Measurements from ENCODE around the gene FIP1L1.
"Not testable (repeated sequence)": the region's sequence is repeated elsewhere in the genome, so short reads cannot be mapped to it uniquely, and the experiment has no call there.

The FIP1L1 gene

DNA sequence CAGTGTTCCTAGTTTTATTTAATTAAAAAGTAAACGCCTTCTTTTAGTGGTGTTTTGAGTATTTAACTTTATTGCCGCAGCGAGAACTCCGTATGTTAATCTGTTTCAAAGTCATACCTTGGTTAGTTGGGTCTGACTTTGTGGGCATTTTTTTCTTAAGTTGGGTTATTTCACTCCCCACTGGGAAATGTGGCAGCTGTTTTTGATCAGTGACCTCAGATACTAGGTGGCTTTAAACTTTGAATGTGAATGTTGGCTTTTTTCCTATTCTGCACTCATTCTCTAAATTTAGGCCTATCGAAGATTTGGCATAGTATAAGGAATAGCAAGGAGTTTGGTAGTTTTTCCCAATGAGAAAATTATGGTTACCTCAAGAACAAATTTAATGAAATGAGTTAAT is 85.9 kb downstream of the FIP1L1 start:
- Histone ChIP-seq H3K9me3 (ENCODE audit: control insufficient read depth in 5 of 5, low read length in 5 of 5) (peaks cover 0 to 3% (median 0%) of the 10 kb centered on the region in 5 donors), H3K27me3 (ENCODE audit: control insufficient read depth in 5 of 5, insufficient read depth in 4 of 5, low read length in 5 of 5) (no peaks in the 10 kb centered on the region), H3K36me3 (ENCODE audit: control insufficient read depth in 5 of 5, insufficient read depth in 5 of 5, low read length in 5 of 5) (peaks cover 15 to 43% (median 33%) of the 10 kb centered on the region in 5 donors), H3K9ac (ENCODE audit: low read length in 5 of 5) (no peak overlapping the region), H3K27ac (ENCODE audit: low read depth, low read length) (no peak overlapping the region), H3K4me3 (ENCODE audit: low read depth in 1 of 5, low read length in 5 of 5) (no peak overlapping the region), H3K4me1 (ENCODE audit: control insufficient read depth in 5 of 5, insufficient read depth in 5 of 5, low read length in 5 of 5) (no peaks in the 10 kb centered on the region)

DNA sequence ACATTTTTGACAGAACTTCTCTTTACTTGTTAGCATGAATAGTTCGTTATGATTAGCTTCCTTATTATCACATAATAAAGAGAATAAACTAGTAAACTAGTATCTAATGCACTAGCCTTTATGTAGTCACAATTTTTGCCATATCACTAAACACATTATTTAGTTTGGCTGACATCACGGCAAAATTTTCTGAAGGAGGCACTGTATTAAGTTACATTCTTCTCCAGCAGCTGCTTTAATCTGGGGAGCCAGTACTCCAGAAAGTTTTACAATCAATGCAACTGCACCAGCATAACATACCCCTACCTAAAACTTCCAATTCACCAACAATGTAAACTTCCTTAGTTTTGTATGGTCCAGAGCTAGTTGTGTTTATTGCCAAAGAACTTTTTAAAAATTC is 87.8 kb downstream of the FIP1L1 start:
- Histone ChIP-seq H3K27ac (ENCODE audit: low read depth, low read length) (no peak overlapping the region), H3K4me3 (ENCODE audit: low read depth in 1 of 5, low read length in 5 of 5) (no peak overlapping the region), H3K27me3 (ENCODE audit: control insufficient read depth in 5 of 5, insufficient read depth in 4 of 5, low read length in 5 of 5) (no peaks in the 10 kb centered on the region), H3K9me3 (ENCODE audit: control insufficient read depth in 5 of 5, low read length in 5 of 5) (peaks cover 0 to 3% (median 0%) of the 10 kb centered on the region in 5 donors), H3K36me3 (ENCODE audit: control insufficient read depth in 5 of 5, insufficient read depth in 5 of 5, low read length in 5 of 5) (peaks cover 12 to 30% (median 16%) of the 10 kb centered on the region in 5 donors), H3K9ac (ENCODE audit: low read length in 5 of 5) (no peak overlapping the region), H3K4me1 (ENCODE audit: control insufficient read depth in 5 of 5, insufficient read depth in 5 of 5, low read length in 5 of 5) (no peaks in the 10 kb centered on the region)

DNA sequence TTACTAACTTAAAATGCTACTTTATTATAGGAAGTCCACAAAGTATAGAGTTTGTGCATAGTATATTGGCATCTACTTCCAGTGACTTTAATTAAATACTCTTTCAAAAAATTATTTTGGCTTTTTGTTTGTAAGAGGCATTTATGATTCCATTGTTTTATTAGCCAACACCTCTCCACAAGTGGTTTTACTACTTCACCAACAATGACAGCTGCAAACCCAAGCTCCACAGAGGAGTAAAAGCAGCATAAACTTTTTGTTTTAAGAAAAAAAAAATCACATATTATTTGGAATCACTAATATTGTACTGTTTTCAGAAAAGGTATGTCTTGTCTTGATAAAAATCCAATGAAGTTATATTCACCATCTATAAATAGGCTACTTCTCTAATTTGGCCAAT is 88.5 kb downstream of the FIP1L1 start:
- Histone ChIP-seq H3K27me3 (ENCODE audit: control insufficient read depth in 5 of 5, insufficient read depth in 4 of 5, low read length in 5 of 5) (no peaks in the 10 kb centered on the region), H3K4me1 (ENCODE audit: control insufficient read depth in 5 of 5, insufficient read depth in 5 of 5, low read length in 5 of 5) (no peaks in the 10 kb centered on the region), H3K9me3 (ENCODE audit: control insufficient read depth in 5 of 5, low read length in 5 of 5) (peaks cover 0 to 3% (median 0%) of the 10 kb centered on the region in 5 donors), H3K9ac (ENCODE audit: low read length in 5 of 5) (no peak overlapping the region), H3K36me3 (ENCODE audit: control insufficient read depth in 5 of 5, insufficient read depth in 5 of 5, low read length in 5 of 5) (peaks cover 12 to 24% (median 16%) of the 10 kb centered on the region in 5 donors), H3K4me3 (ENCODE audit: low read depth in 1 of 5, low read length in 5 of 5) (no peak overlapping the region), H3K27ac (ENCODE audit: low read depth, low read length) (no peak overlapping the region)

DNA sequence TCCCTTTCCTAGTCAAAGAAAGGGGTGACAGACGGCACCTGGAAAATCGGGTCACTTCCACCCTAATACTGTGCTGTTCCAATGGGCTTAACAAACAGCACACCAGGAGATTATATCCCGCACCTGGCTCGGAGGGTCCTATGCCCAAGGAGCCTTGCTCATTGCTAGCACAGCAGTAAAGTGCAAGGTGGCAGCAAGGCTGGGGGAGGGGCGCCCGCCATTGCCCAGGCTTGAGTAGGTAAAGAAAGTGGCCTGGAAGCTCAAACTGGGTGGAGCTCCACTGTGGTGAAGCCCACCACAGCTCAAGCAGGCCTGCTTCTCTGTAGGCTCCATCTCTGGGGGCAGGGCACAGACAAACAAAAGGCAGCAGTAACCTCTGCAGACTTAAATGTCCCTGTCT is 89.1 kb downstream of the FIP1L1 start:
- H3K4me3 ChIP-seq (ENCODE audit: low read depth in 1 of 5, low read length in 5 of 5); H3K27ac ChIP-seq (ENCODE audit: low read depth, low read length); H3K4me1 ChIP-seq (ENCODE audit: control insufficient read depth in 5 of 5, insufficient read depth in 5 of 5, low read length in 5 of 5); H3K27me3 ChIP-seq (ENCODE audit: control insufficient read depth in 5 of 5, insufficient read depth in 4 of 5, low read length in 5 of 5); H3K9ac ChIP-seq (ENCODE audit: low read length in 5 of 5); H3K9me3 ChIP-seq (ENCODE audit: control insufficient read depth in 5 of 5, low read length in 5 of 5): not testable (repeated sequence)
- peaks cover 7 to 17% (median 10%) of the 10 kb centered on the region in 5 donors for H3K36me3 ChIP-seq (ENCODE audit: control insufficient read depth in 5 of 5, insufficient read depth in 5 of 5, low read length in 5 of 5)

DNA sequence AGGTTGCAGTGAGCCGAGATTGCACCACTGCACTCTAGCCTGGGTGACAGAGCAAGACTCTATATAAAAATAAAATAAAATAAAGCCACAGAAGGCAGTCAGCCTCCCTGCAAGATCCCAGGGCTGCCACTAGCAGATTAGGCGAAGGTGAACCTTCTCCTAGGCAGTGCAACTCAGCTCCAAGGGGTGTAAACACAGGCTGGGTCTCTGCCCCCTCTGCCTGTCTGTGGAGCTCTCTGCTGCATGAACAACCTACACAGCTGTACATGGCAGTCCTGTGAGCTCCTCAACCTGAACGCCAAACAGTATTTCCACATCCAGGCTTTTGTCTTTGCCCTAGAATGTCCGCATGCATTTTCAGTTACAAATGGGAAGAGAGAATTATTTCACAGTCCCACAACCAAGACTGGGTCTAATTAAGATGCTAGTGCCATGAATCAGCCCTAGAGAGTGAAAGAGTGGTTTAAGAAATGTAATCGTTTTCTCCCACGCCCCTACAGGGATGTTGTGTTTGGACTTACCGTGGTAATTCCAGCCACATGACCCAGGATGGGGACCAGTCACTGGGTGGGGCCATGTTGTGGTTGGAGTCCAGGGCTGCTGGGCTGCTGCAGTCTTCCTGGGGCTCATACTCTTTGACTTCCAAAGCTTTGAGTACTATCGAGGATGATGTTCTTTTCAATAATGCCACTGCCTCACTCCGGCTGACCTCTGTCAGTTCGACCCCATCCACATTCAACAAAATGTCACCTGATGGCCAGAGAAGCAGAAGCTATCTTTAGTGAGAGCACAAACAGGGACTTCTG is 99.0 kb downstream of the FIP1L1 start:
- Histone ChIP-seq H3K9me3 (ENCODE audit: control insufficient read depth in 5 of 5, low read length in 5 of 5) (no peaks in the 10 kb centered on the region), H3K36me3 (ENCODE audit: control insufficient read depth in 5 of 5, insufficient read depth in 5 of 5, low read length in 5 of 5) (peaks cover 0 to 24% (median 6%) of the 10 kb centered on the region in 5 donors), H3K4me3 (ENCODE audit: low read depth in 1 of 5, low read length in 5 of 5) (no peak overlapping the region), H3K9ac (ENCODE audit: low read length in 5 of 5) (no peak overlapping the region), H3K27me3 (ENCODE audit: control insufficient read depth in 5 of 5, insufficient read depth in 4 of 5, low read length in 5 of 5) (no peaks in the 10 kb centered on the region), H3K27ac (ENCODE audit: low read depth, low read length) (no peak overlapping the region), H3K4me1 (ENCODE audit: control insufficient read depth in 5 of 5, insufficient read depth in 5 of 5, low read length in 5 of 5) (peaks cover 0 to 6% (median 3%) of the 10 kb centered on the region in 5 donors)

DNA sequence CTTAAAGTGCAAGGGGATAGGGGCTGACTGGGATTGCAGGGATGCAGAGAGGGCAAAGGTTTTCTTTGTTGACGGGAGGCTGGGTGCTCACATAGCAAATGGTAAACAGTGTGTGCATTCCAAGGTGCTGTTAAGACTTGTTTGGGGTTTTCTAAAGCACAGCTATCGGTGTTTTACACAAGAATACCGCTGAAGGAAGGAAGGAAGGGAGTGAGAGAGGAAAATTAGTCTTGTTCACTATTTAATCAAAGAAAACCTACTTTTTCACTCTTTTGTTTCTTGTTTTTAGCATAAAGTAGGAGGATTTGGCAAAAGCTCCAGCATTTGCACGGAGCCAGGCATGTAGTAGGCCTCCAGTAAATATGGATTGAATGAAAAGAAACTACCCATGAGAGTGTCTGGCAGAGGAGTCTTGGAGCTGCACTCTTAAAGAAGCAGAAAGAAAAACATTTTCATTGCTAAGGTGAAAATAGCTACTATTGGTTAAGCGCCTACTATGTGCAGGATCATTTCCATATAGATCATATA is 99.7 kb downstream of the FIP1L1 start:
- Histone ChIP-seq H3K4me3 (ENCODE audit: low read depth in 1 of 5, low read length in 5 of 5) (no peak overlapping the region), H3K27me3 (ENCODE audit: control insufficient read depth in 5 of 5, insufficient read depth in 4 of 5, low read length in 5 of 5) (no peaks in the 10 kb centered on the region), H3K27ac (ENCODE audit: low read depth, low read length) (no peak overlapping the region), H3K9ac (ENCODE audit: low read length in 5 of 5) (no peak overlapping the region), H3K36me3 (ENCODE audit: control insufficient read depth in 5 of 5, insufficient read depth in 5 of 5, low read length in 5 of 5) (peaks cover 0 to 25% (median 6%) of the 10 kb centered on the region in 5 donors), H3K4me1 (ENCODE audit: control insufficient read depth in 5 of 5, insufficient read depth in 5 of 5, low read length in 5 of 5) (peaks cover 0 to 6% (median 3%) of the 10 kb centered on the region in 5 donors), H3K9me3 (ENCODE audit: control insufficient read depth in 5 of 5, low read length in 5 of 5) (no peaks in the 10 kb centered on the region)

DNA sequence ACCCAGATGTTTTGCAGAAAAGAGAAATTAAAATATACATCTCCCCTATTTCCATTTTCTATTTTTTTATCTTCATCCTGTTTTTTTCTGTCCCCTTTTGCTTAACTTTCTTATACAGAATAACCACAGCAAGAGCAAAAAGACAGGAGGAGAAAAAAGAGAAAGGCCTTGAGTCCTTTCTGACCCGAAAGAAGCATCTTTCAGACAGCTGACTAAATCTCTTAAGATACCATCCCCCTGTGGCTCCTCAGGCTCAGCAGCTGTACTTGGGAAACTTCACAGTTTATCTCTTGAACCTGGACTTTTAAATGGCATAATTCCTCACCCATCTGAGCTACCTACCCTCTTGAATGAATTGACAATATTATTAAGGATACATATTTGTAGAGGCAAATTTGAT is 100.2 kb downstream of the FIP1L1 start:
- Histone ChIP-seq H3K9ac (ENCODE audit: low read length in 5 of 5) (no peak overlapping the region), H3K27ac (ENCODE audit: low read depth, low read length) (no peak overlapping the region), H3K4me1 (ENCODE audit: control insufficient read depth in 5 of 5, insufficient read depth in 5 of 5, low read length in 5 of 5) (peaks cover 0 to 6% (median 3%) of the 10 kb centered on the region in 5 donors), H3K36me3 (ENCODE audit: control insufficient read depth in 5 of 5, insufficient read depth in 5 of 5, low read length in 5 of 5) (peaks cover 0 to 25% (median 6%) of the 10 kb centered on the region in 5 donors), H3K27me3 (ENCODE audit: control insufficient read depth in 5 of 5, insufficient read depth in 4 of 5, low read length in 5 of 5) (no peaks in the 10 kb centered on the region), H3K4me3 (ENCODE audit: low read depth in 1 of 5, low read length in 5 of 5) (no peak overlapping the region), H3K9me3 (ENCODE audit: control insufficient read depth in 5 of 5, low read length in 5 of 5) (no peaks in the 10 kb centered on the region)

DNA sequence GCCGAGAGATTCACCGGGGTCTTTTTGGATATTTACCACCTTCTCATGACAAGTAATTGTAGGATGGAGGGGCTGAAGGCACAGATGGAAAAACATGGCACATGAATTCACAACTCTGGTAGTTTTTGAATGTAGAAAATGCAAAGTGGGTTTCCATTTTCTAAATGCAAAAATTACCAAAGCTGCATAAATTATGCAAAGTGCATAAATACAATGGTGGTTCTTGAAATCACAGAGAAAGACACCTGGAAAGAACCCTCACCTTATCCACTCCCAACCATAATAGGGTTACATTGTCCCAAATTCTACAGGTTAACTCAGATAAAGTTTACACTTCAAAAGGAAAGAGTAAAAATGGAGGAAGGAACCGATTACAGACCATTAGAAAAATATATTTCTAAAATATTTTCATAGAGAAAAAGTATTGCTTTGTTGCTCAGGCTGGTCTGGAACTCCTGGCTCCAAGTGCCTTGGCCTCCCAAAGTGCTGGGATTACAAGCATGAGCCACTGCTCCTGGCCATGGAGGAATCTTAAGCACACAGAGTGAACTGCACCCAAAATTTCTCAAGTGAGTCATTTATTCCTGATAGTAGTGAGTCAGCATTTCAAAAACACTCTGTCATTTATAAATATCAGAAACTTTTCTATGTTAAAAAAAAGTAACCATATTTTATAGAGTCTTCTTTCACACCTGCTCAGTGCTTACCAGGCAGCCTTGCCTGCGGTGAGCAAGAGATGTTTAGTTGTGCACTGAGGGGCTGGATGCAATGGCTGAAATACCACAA is 101.4 kb downstream of the FIP1L1 start:
- Histone ChIP-seq H3K27ac (ENCODE audit: low read depth, low read length) (no peak overlapping the region), H3K4me1 (ENCODE audit: control insufficient read depth in 5 of 5, insufficient read depth in 5 of 5, low read length in 5 of 5) (peaks cover 0 to 6% (median 3%) of the 10 kb centered on the region in 5 donors), H3K9ac (ENCODE audit: low read length in 5 of 5) (no peak overlapping the region), H3K9me3 (ENCODE audit: control insufficient read depth in 5 of 5, low read length in 5 of 5) (no peaks in the 10 kb centered on the region), H3K36me3 (ENCODE audit: control insufficient read depth in 5 of 5, insufficient read depth in 5 of 5, low read length in 5 of 5) (peaks cover 0 to 25% (median 6%) of the 10 kb centered on the region in 5 donors), H3K4me3 (ENCODE audit: low read depth in 1 of 5, low read length in 5 of 5) (no peak overlapping the region), H3K27me3 (ENCODE audit: control insufficient read depth in 5 of 5, insufficient read depth in 4 of 5, low read length in 5 of 5) (no peaks in the 10 kb centered on the region)

DNA sequence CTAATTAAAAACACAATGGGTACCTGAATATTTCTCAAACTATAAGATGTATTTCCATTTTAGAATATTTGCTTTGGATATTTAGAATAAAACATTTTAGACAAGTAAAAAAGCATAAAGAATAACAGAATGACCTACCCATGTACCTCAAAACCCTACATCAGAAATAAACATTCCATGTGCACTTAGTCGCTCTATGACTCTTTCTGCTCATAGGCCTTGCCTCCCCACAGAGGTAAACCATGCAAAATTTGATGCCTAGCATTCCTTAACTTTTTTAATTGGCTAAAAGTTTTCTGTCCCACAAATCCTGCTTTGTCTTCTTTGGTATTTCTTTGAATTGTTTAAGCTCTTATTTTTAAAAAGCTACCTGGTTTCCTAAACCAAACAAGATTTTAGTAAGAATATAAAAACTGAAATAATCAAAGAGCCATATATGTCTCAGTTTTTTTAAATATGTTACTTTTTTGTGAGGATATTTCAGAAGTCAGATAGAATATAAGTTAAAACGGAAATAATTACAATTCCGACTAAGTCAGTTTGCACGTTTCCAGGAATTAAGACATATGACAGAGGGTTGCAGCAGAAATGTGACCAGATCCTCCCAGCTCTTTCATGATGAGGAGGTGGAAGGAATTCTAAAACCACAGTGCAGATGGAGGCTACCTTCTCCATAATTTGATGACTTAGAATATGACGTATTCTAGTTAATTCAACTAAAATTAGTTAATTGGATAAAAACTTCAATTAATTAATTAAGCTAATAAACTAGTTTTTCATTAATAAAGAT is 102.5 kb downstream of the FIP1L1 start:
- H3K4me1 ChIP-seq (ENCODE audit: control insufficient read depth in 5 of 5, insufficient read depth in 5 of 5, low read length in 5 of 5): peaks cover 0 to 6% (median 3%) of the 10 kb centered on the region in 5 donors
- no peaks in the 10 kb centered on the region for H3K9me3 ChIP-seq (ENCODE audit: control insufficient read depth in 5 of 5, low read length in 5 of 5)
- H3K9ac ChIP-seq (ENCODE audit: low read length in 5 of 5): no peak overlapping the region
- peaks cover 0 to 20% (median 6%) of the 10 kb centered on the region in 5 donors for H3K36me3 ChIP-seq (ENCODE audit: control insufficient read depth in 5 of 5, insufficient read depth in 5 of 5, low read length in 5 of 5)
- H3K27me3 ChIP-seq (ENCODE audit: control insufficient read depth in 5 of 5, insufficient read depth in 4 of 5, low read length in 5 of 5): no peaks in the 10 kb centered on the region
- no peak overlapping the region for H3K4me3 ChIP-seq (ENCODE audit: low read depth in 1 of 5, low read length in 5 of 5)
- H3K27ac ChIP-seq (ENCODE audit: low read depth, low read length): no peak overlapping the region

Measured in subcutaneous abdominal adipose tissue (tissue), 5 donors.